Kidney (tissue), 14 donors: ENCODE data around the gene ERVW-1. TPM values are rescaled to one million over a fixed set of nuclear protein-coding genes. Genes with fewer than 3 reads are reported as not detected.
A peak's percentile ranks its signal among the peaks of the same experiment; 100 is the strongest.

ENCODE experiments used
- DNase-seq, 5 donors: peaks; one replicate each; pipeline ENCODE4 v3.0.0-alpha.2; 2013 to 2020
- FAIRE-seq: peaks from 2 replicates; lab custom pipeline; 2012; peaks lifted over from hg19 to GRCh38; lab: Jason Lieb, UNC
- H3K27ac ChIP-seq, 2 donors: one replicate each; pipeline ENCODE4 v1.7.0; 2013; ENCODE audit warnings: low read depth in 2 of 2, low read length in 2 of 2, inconsistent platforms in 1 of 2
- H3K27me3 ChIP-seq: one replicate; pipeline ENCODE4 v1.7.1; 2013; ENCODE audit warnings: low read length, inconsistent platforms; ENCODE audit not compliant: control insufficient read depth, insufficient read depth
- H3K36me3 ChIP-seq, 3 donors: one replicate each; pipeline versions ENCODE4 v1.7.0 to v1.7.1; 2013; ENCODE audit warnings: low read length in 3 of 3, control low read depth in 1 of 3, inconsistent platforms in 1 of 3; ENCODE audit not compliant: insufficient read depth in 3 of 3, control insufficient read depth in 2 of 3
- H3K4me1 ChIP-seq, 3 donors: one replicate each; pipeline versions ENCODE4 v1.7.0 to v1.7.1; 2013; ENCODE audit warnings: low read length in 3 of 3, inconsistent platforms in 1 of 3, low read depth in 1 of 3; ENCODE audit not compliant: control insufficient read depth in 2 of 3, insufficient read depth in 2 of 3
- H3K4me3 ChIP-seq, 3 donors: one replicate each; pipeline versions ENCODE4 v1.7.0 to v1.8.1; 2013; ENCODE audit warnings: low read length in 3 of 3, control low read depth in 1 of 3, inconsistent platforms in 1 of 3
- H3K9ac ChIP-seq, 3 donors: one replicate each; pipeline versions ENCODE4 v1.7.0 to v1.7.1; 2013; ENCODE audit warnings: low read length in 3 of 3, control low read depth in 1 of 3, inconsistent platforms in 1 of 3
- H3K9me3 ChIP-seq, 3 donors: one replicate each; pipeline versions ENCODE4 v1.7.0 to v1.7.1; 2013; ENCODE audit warnings: low read length in 3 of 3, control low read depth in 1 of 3, inconsistent platforms in 1 of 3; ENCODE audit not compliant: control insufficient read depth in 2 of 3, insufficient read depth in 1 of 3
- intact Hi-C: fragments of 100-400 bp; cut with DNase I; formaldehyde crosslinking; loops from one replicate; pipeline ENCODE4 v1.11.1; 2022
- polyA plus RNA-seq: library from polyadenylated mRNA; stranded (reverse); fragments of 350-450 nt; fragmentation: Illumina TruSeq; extraction: RNeasy Lipid Tissue Mini Kit (QIAGEN cat#74804); gene quantifications from one replicate; pipeline ENCODE4 v1.2.3, GENCODE V29; 2014; ENCODE audit warnings: low read depth, low replicate concordance; ENCODE audit not compliant: insufficient read depth
- total RNA-seq: library from RNA; stranded (reverse); fragmentation: NEBNext Ultra II Directional; extraction: Animal tissue kit (Norgen Biotek cat#: 25700); gene quantifications from one replicate; pipeline ENCODE4 v1.2.1, GENCODE V29; 2021
- TF ChIP-seq, protein P1 (sequence below): IDR thresholded peaks from 3 replicates; pipeline ENCODE4 v1.5.1; 2012; ENCODE audit warnings: mild to moderate bottlenecking, moderate library complexity, borderline replicate concordance; ENCODE audit not compliant: insufficient read depth; ENCODE audit errors: extremely low read depth
- donor health status: control.
- donor health status: control.
- donor health status: control.
- donor health status: control.
- donor health status: control.
- donor health status: DM: yes; HTN: yes; CAD: no.
- donor health status: Normal renal cell carcinoma (clear cell type).

The ERVW-1 gene
- total and polyA plus RNA-seq, 2 donors from 2014 or later: not detected

DNA sequence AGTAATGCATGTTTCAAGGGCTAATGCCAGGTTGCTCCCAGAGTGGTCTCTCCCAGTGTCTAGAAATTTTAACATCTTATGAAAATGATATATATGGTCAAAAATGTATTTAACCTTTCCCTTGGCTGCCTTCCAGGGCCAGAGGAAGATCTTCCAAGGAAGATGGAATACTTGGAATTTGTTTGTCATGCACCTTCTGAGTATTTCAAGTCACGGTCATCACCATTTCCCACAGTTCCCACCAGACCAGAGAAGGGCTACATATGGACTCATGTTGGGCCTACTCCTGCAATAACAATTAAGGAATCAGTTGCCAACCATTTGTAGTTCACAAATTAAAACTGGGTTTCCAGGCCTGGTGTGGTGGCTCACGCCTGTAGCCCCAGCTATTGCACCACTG lies 21.5 kb downstream of the ERVW-1 start:
- Histone ChIP-seq H3K9me3 (no peaks in the 10 kb centered on the region), H3K27ac (no peak overlapping the region), H3K4me3 (no peak overlapping the region), H3K36me3 (peaks cover 12 to 38% (median 34%) of the 10 kb centered on the region in 3 donors), H3K27me3 (no peaks in the 10 kb centered on the region), H3K4me1 (no peaks in the 10 kb centered on the region), H3K9ac (no peak overlapping the region)
- TF ChIP-seq, protein P1, sequence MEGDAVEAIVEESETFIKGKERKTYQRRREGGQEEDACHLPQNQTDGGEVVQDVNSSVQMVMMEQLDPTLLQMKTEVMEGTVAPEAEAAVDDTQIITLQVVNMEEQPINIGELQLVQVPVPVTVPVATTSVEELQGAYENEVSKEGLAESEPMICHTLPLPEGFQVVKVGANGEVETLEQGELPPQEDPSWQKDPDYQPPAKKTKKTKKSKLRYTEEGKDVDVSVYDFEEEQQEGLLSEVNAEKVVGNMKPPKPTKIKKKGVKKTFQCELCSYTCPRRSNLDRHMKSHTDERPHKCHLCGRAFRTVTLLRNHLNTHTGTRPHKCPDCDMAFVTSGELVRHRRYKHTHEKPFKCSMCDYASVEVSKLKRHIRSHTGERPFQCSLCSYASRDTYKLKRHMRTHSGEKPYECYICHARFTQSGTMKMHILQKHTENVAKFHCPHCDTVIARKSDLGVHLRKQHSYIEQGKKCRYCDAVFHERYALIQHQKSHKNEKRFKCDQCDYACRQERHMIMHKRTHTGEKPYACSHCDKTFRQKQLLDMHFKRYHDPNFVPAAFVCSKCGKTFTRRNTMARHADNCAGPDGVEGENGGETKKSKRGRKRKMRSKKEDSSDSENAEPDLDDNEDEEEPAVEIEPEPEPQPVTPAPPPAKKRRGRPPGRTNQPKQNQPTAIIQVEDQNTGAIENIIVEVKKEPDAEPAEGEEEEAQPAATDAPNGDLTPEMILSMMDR: no peak
- DNase-seq (no peak), FAIRE-seq (no peak)
- intact Hi-C loops: no loop called here

DNA sequence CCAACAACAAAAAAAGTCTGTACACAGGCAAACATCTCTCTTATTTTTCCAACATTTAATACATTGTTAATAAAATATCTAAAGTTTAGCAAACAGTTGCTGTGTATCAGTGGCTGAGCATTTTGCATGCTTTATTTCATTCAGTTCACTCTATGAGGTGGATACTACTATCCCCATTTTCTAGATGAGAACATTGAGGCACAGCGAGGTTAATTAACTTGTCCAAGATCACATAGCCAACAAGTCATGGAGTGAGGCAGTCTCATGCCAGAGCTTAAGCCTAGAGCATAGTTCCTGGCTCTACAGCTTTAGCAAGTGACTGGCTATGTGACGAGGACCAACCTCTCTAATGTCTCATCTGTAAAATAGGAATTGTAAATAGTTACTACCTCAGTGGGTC lies 26.1 kb downstream of the ERVW-1 start:
- FAIRE-seq (no peak), DNase-seq (no peak)
- Histone ChIP-seq H3K36me3 (peaks cover 26 to 47% (median 36%) of the 10 kb centered on the region in 3 donors), H3K4me3 (no peak overlapping the region), H3K4me1 (peaks cover 0 to 4% (median 0%) of the 10 kb centered on the region in 3 donors), H3K27me3 (no peaks in the 10 kb centered on the region), H3K9ac (no peak overlapping the region), H3K9me3 (no peaks in the 10 kb centered on the region), H3K27ac (no peak overlapping the region)
- TF ChIP-seq, protein P1: no peak
- intact Hi-C loops: no loop called here

DNA sequence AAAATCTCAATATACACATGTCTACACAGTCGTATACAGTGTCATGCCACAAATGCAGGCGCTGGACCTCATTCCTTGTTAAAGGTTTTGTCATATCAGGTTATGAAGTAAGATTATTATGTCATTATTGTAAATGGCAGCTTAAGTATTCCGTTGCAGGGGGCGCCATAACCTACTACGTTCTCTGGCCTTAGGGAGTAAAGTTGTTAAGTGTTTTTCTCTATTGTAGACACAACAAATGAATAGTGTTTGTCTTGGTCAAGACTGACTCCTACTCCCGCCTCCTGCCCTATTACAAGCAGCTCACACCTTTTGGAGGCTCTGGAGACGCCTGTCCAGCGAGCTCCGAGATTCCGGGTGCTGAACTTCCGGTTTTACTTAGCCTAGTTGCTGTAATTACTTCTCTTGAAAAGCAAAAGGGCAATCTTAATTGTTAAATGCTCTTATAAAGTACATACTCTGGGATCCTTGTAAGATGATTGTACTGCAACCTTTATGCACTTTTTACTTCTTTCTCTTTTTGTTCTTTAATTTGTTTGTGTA lies 29.5 kb downstream of the ERVW-1 start:
- intact Hi-C loops: no loop called here
- H3K27me3 ChIP-seq: no peaks in the 10 kb centered on the region

More for the DNA sequence above, 29.5 kb downstream of the ERVW-1 start:
- peaks cover 0 to 4% (median 0%) of the 10 kb centered on the region in 3 donors for H3K4me1 ChIP-seq
- peak overlapping the region; percentile 73 to 90 (median 86) for H3K4me3 ChIP-seq
- DNase-seq (peak in 4 of 5 donors; percentile 49 to 81 (median 69)), FAIRE-seq (no peak)
- TF ChIP-seq, protein P1: peak; percentile 39
- peaks cover 17 to 29% (median 18%) of the 10 kb centered on the region in 3 donors for H3K36me3 ChIP-seq
- H3K9ac ChIP-seq: peak overlapping the region; percentile 76 to 84 (median 77)
- peak overlapping the region; percentile 87 to 93 for H3K27ac ChIP-seq
- no peaks in the 10 kb centered on the region for H3K9me3 ChIP-seq
